Cardiac fibroblast (primary cell): Measurements from ENCODE around the gene RASSF8.
A peak's percentile ranks its signal among the peaks of the same experiment; 100 is the strongest.

Experiments
- DNase-seq, 2 donors: peaks; one replicate each; pipeline versions ENCODE4 v3.0.0 to v3.0.0-alpha.2; 2010; ENCODE audit warnings: low read depth in 2 of 2
- H3K4me3 ChIP-seq, 2 donors: replicated peaks in 1 of 2; 1 replicate in 1 of 2; 2 replicates in 1 of 2; pipeline ENCODE4 v1.5.1; 2011; ENCODE audit warnings: low read depth in 2 of 2, low read length in 2 of 2, mild to moderate bottlenecking in 2 of 2, moderate library complexity in 1 of 2
- CTCF ChIP-seq: IDR thresholded peaks from one replicate; pipeline ENCODE4 v1.5.1; 2011; ENCODE audit warnings: low read depth, mild to moderate bottlenecking, low read length, inconsistent platforms

RASSF8 gene

DNA sequence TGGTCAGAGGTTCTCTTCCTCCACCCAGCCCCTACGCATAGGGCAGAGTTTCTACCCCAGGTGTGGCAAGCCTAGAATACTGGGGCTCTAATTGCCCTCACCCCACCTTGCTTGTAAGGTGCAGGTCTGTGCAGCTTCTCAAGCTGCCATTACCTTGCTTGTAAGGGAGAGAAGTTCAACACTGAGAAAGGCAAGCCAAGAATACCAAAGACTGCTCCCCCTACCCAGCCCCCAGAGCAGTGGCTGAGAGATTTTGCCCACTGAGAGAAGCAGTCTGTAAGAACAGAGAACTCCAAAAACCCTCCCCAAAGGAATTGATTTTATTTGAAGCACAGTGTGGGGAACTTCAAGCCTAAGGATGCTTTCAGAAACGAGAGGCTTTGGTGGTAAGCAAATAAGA lies 63.1 kb downstream of the RASSF8 start:
- DNase-seq: no peak
- no peak for TF ChIP-seq CTCF
- H3K4me3 ChIP-seq: no peak overlapping the region

DNA sequence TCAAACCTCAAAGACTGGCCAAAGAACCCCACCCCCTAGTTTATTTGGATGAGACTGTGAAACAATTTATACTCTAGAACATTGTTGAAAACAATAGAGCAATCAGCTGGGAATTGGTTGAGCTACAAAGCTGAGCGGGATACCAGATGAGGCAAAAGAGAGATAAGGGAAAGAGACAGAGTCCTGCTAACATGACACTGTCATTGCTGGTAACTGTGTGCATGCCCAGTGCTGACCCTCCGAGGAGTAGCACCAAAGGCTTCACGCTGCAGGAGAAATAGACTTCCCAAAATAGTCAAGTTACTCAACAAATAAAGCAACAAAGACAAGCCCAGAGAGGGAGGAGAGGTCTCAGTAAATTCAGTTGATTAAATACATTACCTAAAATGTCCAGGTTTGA lies 63.6 kb downstream of the RASSF8 start:
- H3K4me3 ChIP-seq: no peak overlapping the region
- no peak for DNase-seq
- TF ChIP-seq CTCF: no peak

- TF ChIP-seq CTCF: no peak
- no peak overlapping the region for H3K4me3 ChIP-seq
- no peak for DNase-seq
Measured at GRCh38 chr12:26026713-26027112, 68.2 kb downstream of the RASSF8 start.

GRCh38 chr12:26027401-26027800 lies 68.9 kb downstream of the RASSF8 start:
- H3K4me3 ChIP-seq: no peak overlapping the region
- DNase-seq: no peak
- no peak for TF ChIP-seq CTCF

- H3K4me3 ChIP-seq: no peak overlapping the region
- peak; percentile 82 for TF ChIP-seq CTCF
- DNase-seq: peak; percentile 80
Measured at GRCh38 chr12:26028953-26029735, 70.7 kb downstream of the RASSF8 start.

DNA sequence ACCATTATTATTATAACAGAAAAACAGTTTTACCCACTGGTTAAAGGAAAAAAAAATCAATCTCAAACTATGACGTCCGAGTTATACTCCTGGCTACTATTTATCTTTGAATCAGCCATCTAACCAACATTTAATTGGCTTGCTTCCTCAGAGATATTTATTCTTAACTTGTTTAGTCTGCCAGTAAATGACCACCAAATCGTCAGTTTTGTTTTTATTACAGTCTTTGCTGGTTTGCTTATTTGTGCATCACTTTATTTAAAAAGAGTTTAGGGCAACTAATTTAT lies 71.2 kb downstream of the RASSF8 start:
- TF ChIP-seq CTCF: no peak
- no peak for DNase-seq
- no peak overlapping the region for H3K4me3 ChIP-seq

DNA sequence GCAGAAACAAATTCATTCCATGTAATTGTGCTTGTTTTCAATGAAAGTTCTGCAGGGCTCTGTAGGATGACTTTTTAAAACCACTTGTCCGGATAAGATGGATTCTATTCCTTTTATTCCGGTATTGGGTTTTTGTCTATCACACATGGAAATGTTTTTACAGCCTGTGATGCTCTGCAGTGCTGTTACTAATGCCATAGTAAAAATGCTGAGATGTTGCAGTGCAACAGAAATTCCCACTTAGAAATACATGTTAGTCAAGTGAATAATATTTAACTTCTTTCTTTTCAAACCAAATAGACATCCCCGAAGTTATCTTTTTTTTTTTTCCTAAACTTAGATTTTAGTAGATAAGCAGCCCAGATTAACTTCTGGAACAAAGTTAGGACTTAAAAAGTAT lies 71.9 kb downstream of the RASSF8 start:
- no peak for DNase-seq
- H3K4me3 ChIP-seq: no peak overlapping the region
- TF ChIP-seq CTCF: no peak
